GM12878 (cell line): Measurements from ENCODE around the gene FAM89B. TPM values are rescaled to one million over a fixed set of nuclear protein-coding genes. Genes with fewer than 3 reads are reported as not detected.

Source experiments
- ATAC-seq: fragments of 200-7000 bp; cut with Tn5 transposase; 3 replicates; pipeline ENCODE4 v1.9.1; 2020; ENCODE audit warnings: mild to moderate bottlenecking, moderate library complexity
- BruUV-seq: library from RNA; stranded (reverse); fragments of 400-500 nt; replicated peaks from 2 replicates; lab custom pipeline; 2021; lab: Mats Ljungman, UMichigan
- CTCF ChIA-PET: fragments of 300-600 bp; sonication (Branson Sonifier 250); formaldehyde crosslinking; extraction: SDS; loops from one replicate; lab custom pipeline; 2021; ENCODE audit warnings: inconsistent platforms; lab: Yijun Ruan, JAX
- POLR2A ChIA-PET: fragments of 350-600 bp; formaldehyde crosslinking; extraction: SDS; loops from one replicate; lab custom pipeline; 2021; ENCODE audit warnings: inconsistent platforms; lab: Charles Lee
- RAD21 ChIA-PET: fragments of 300-600 bp; sonication (Branson Sonifier 250); formaldehyde crosslinking; loops from one replicate; lab custom pipeline; 2023; ENCODE audit warnings: antibody characterized with exemption; ENCODE audit not compliant: unreplicated experiment; lab: Charles Lee
- SMC1A ChIA-PET: fragments of 300-600 bp; sonication (Branson Sonifier 250); formaldehyde crosslinking; loops from one replicate; lab custom pipeline; 2023; ENCODE audit not compliant: unreplicated experiment, uncharacterized antibody; lab: Charles Lee
- DNase-seq: peaks from one replicate; pipeline ENCODE4 v3.0.0-alpha.2; 2011; ENCODE audit warnings: low read depth, low spot score
- FAIRE-seq: peaks from 3 replicates; lab custom pipeline; 2011; peaks lifted over from hg19 to GRCh38; lab: Jason Lieb, UNC
- H2AFZ ChIP-seq: 2 replicates; pipeline ENCODE4 v1.6.0; 2011; ENCODE audit warnings: low read depth, low read length, control low read depth; ENCODE audit not compliant: control insufficient read depth
- H3K27ac ChIP-seq: 2 replicates; pipeline ENCODE4 v1.5.1; 2011; ENCODE audit warnings: control low read depth; ENCODE audit not compliant: control insufficient read depth, insufficient read depth
- H3K27me3 ChIP-seq, 2 experiments: replicated peaks in 1 of 2; 2 replicates each; pipeline versions ENCODE4 v1.6.0 to v1.6.1; 2011; ENCODE audit warnings: low read length in 1 of 2; ENCODE audit not compliant: control insufficient read depth in 2 of 2, insufficient read depth in 2 of 2
- H3K36me3 ChIP-seq, 2 experiments: 2 replicates each; pipeline ENCODE4 v1.5.1; 2011; ENCODE audit warnings: low read length in 1 of 2; ENCODE audit not compliant: control insufficient read depth in 2 of 2, insufficient read depth in 2 of 2
- H3K4me1 ChIP-seq: 2 replicates; pipeline ENCODE4 v1.6.1; 2011; ENCODE audit warnings: mild to moderate bottlenecking, low read length, moderate library complexity, mixed read lengths; ENCODE audit not compliant: control insufficient read depth, insufficient read depth
- H3K4me2 ChIP-seq: 2 replicates; pipeline ENCODE4 v1.6.0; 2011; ENCODE audit warnings: control low read depth; ENCODE audit not compliant: control insufficient read depth, insufficient read depth
- H3K4me3 ChIP-seq: fragments of 200-600 bp; sonication (generic); 2 replicates; pipeline ENCODE4 v1.5.1; 2016
- H3K79me2 ChIP-seq: 2 replicates; pipeline ENCODE4 v1.6.0; 2011; ENCODE audit warnings: low read length; ENCODE audit not compliant: control insufficient read depth, insufficient read depth
- H3K9ac ChIP-seq: 2 replicates; pipeline ENCODE4 v1.8.0; 2011; ENCODE audit warnings: low read length, control low read depth, mixed read lengths; ENCODE audit not compliant: control insufficient read depth, insufficient read depth
- H3K9me3 ChIP-seq: replicated peaks from 3 replicates; pipeline ENCODE4 v1.5.1; 2011; ENCODE audit warnings: mild to moderate bottlenecking, low read length; ENCODE audit not compliant: control insufficient read depth, insufficient read depth
- H4K20me1 ChIP-seq: 2 replicates; pipeline ENCODE4 v1.6.0; 2011; ENCODE audit not compliant: control insufficient read depth, insufficient read depth
- FOXM1 ChIP-seq: IDR thresholded peaks from 2 replicates; pipeline ENCODE4 v1.6.1; 2012; ENCODE audit warnings: low read depth, mild to moderate bottlenecking, inconsistent platforms, low read length, moderate library complexity
- NFYB ChIP-seq: IDR thresholded peaks from 2 replicates; pipeline ENCODE4 v1.6.1; 2011; ENCODE audit warnings: low read depth, mild to moderate bottlenecking, low read length, improper control_type of control experiment, moderate library complexity; ENCODE audit not compliant: insufficient read depth
- PML ChIP-seq: IDR thresholded peaks from 2 replicates; pipeline ENCODE4 v1.6.1; 2012; ENCODE audit warnings: low read length, inconsistent platforms
- POLR2AphosphoS5 ChIP-seq: IDR thresholded peaks from 2 replicates; pipeline ENCODE4 v1.6.1; 2011; ENCODE audit warnings: mild to moderate bottlenecking, low read length, inconsistent platforms
- RFX5 ChIP-seq: IDR thresholded peaks from 2 replicates; pipeline ENCODE4 v1.6.1; 2011; ENCODE audit warnings: low read depth, low read length, improper control_type of control experiment
- SP1 ChIP-seq: IDR thresholded peaks from one replicate; pipeline ENCODE4 v1.6.1; 2011; ENCODE audit warnings: low read depth, low read length
- ZBED1 ChIP-seq: IDR thresholded peaks from 2 replicates; pipeline ENCODE4 v1.6.1; 2016; ENCODE audit warnings: borderline replicate concordance
- ZNF384 ChIP-seq: IDR thresholded peaks from 2 replicates; pipeline ENCODE4 v1.6.1; 2012; ENCODE audit warnings: low read depth, mild to moderate bottlenecking, low read length, improper control_type of control experiment, borderline replicate concordance
- whole genome bisulfite sequencing: methylation state at CpG from one replicate; pipeline ENCODE4 v1.1.6; 2016; ENCODE audit warnings: low lambda C conversion rate; ENCODE audit not compliant: insufficient replicate concordance, insufficient coverage; ENCODE audit errors: missing lambda C conversion rate; 5-methylcytosine and 5-hydroxymethylcytosine counted together
- in situ Hi-C: fragments of 300-500 bp; cut with MboI; formaldehyde crosslinking; loops from 9 replicates; pipeline ENCODE4 v1.14.3; 2018; ENCODE audit warnings: mixed read lengths
- intact Hi-C: fragments of 100-400 bp; cut with micrococcal nuclease; formaldehyde crosslinking; loops from one replicate; pipeline ENCODE4 v1.14.2; 2022; ENCODE audit not compliant: unreplicated experiment
- polyA plus RNA-seq, 11 experiments: library from polyadenylated mRNA; depleted of rRNA in 4 of 11; unstranded in 6 of 11; stranded (reverse) in 5 of 11; fragments of >200 nt; fragmentation: Nextera tagmentation in 4 of 11; fragmentation: Illumina TruSeq in 1 of 11; extraction: Ambion mirVana in 4 of 11; extraction: Trizol in 1 of 11; gene quantifications; 1 replicate in 1 of 11; 2 replicates in 10 of 11; pipeline versions ENCODE4 v1.2.1 to v1.2.3, GENCODE V29; 2011 to 2016; ENCODE audit warnings: inconsistent platforms in 2 of 11, missing spikeins in 2 of 11, low read depth in 1 of 11
- total RNA-seq, 4 experiments: library from RNA; depleted of rRNA in 3 of 4; stranded (reverse); fragments of >200 nt in 3 of 4; fragmentation: Illumina TruSeq in 1 of 4; extraction: Trizol in 1 of 4; gene quantifications; 2 replicates each; pipeline versions ENCODE4 v1.2.1 to v1.2.3, GENCODE V29; 2013 to 2021
- TF ChIP-seq, protein P1 (sequence below): fragments of 450-650 bp; IDR thresholded peaks from 2 replicates; pipeline ENCODE4 v1.6.1; 2017; ENCODE audit warnings: borderline replicate concordance

FAM89B gene
- total and polyA plus RNA-seq, 10 of the 15 experiments (the other 5 are each of a cell fraction or from before 2014, with no cell fraction given), result 0.34 to 36.7 (median 9.8) TPM

DNA sequence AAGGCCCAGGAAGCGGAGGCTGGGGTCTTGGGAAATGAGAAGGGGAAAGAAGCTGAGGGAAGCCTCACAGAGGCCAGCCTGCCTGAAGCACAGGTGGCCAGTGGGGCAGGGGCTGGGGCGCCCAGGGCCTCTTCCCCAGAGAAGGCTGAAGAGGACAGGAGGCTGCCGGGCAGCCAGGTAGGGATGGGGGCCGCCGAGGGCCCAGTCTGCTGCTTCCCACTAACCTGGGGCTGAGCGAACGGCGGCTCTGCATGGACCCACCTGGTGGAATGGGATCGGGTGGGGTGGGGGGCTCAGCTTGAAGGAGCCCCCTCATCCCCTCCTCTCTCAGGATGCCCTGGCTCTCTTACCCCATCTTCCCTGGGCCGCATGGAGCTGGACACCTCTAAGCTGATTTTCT, 11.3 kb downstream of the FAM89B start:
- peaks cover 17% of the 10 kb centered on the region in 2 experiments; a peak in 3 of 4 replicates for H3K36me3 ChIP-seq
- peaks cover 33% of the 10 kb centered on the region for H3K4me1 ChIP-seq
- H3K4me2 ChIP-seq, result no peak overlapping the region
- no peak for FAIRE-seq
- no peaks in the 10 kb centered on the region for H3K27me3 ChIP-seq
- in situ Hi-C loops (no loop called here), intact Hi-C loops (no loop called here)
- no peak overlapping the region for H3K9ac ChIP-seq
- H3K9me3 ChIP-seq, result no peaks in the 10 kb centered on the region
- CTCF ChIA-PET, result interaction anchor here (2.3 kb wide), 1 partner anchor 10 kb away, joined by 9 read pairs; no protein-coding TSS in a partner anchor
- no peak overlapping the region for H3K4me3 ChIP-seq
- DNase-seq, result no peak
- RAD21 ChIA-PET, result interaction anchor here (0.6 kb wide), 1 partner anchor 58 kb away, joined by 3 read pairs; no protein-coding TSS in a partner anchor
- H4K20me1 ChIP-seq, result no peaks in the 10 kb centered on the region
- SMC1A ChIA-PET, result no interaction called here
- POLR2A ChIA-PET, result no interaction called here
- H2AFZ ChIP-seq, result no peak overlapping the region
- no peak overlapping the region for H3K27ac ChIP-seq
- WGBS, result 85% methylated on average over 10 of the region's 10 CpGs
- no peak for ATAC-seq
- peaks cover 20% of the 10 kb centered on the region for H3K79me2 ChIP-seq
- TF ChIP-seq NFYB, result no peak
- TF ChIP-seq ZBED1, result no peak
- no peak for TF ChIP-seq ZNF384
- TF ChIP-seq FOXM1, result no peak
- TF ChIP-seq, protein P1, sequence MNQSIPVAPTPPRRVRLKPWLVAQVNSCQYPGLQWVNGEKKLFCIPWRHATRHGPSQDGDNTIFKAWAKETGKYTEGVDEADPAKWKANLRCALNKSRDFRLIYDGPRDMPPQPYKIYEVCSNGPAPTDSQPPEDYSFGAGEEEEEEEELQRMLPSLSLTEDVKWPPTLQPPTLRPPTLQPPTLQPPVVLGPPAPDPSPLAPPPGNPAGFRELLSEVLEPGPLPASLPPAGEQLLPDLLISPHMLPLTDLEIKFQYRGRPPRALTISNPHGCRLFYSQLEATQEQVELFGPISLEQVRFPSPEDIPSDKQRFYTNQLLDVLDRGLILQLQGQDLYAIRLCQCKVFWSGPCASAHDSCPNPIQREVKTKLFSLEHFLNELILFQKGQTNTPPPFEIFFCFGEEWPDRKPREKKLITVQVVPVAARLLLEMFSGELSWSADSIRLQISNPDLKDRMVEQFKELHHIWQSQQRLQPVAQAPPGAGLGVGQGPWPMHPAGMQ, result no peak
- no peak for TF ChIP-seq PML
- no peak for TF ChIP-seq RFX5
- no peak for TF ChIP-seq POLR2AphosphoS5
- no peak for TF ChIP-seq SP1
- no TSS peak for BruUV-seq
